HG03097 (cell line): Measurements from ENCODE around the gene LLPH.

Experiments
- ATAC-seq: cut with Tn5 transposase; IDR thresholded peaks from one replicate; pipeline ENCODE4 v1.9.1; 2021; ENCODE audit not compliant: unreplicated experiment, low FRiP score

The LLPH gene

GRCh38 chr12:66143868-66144267, 13.3 kb upstream of the LLPH start:
- no peak for ATAC-seq

GRCh38 chr12:66142826-66143225, 12.3 kb upstream of the LLPH start:
- no peak for ATAC-seq

GRCh38 chr12:66141299-66141698, 10.7 kb upstream of the LLPH start:
- ATAC-seq = no peak

GRCh38 chr12:66140731-66141130, 10.2 kb upstream of the LLPH start:
- ATAC-seq = no peak

- no peak for ATAC-seq
These were observed 8.8 kb upstream of the LLPH start for GRCh38 chr12:66139328-66139727.

GRCh38 chr12:66137937-66138336, 7.4 kb upstream of the LLPH start:
- ATAC-seq = no peak

GRCh38 chr12:66132408-66132807, 1.9 kb upstream of the LLPH start:
- no peak for ATAC-seq

- ATAC-seq = peak; percentile 5
These were observed 628 bp upstream of the LLPH start for GRCh38 chr12:66131067-66131688.

- no peak for ATAC-seq
These were observed 650 bp downstream of the LLPH start for GRCh38 chr12:66129934-66130266.

GRCh38 chr12:66127650-66128049, 2.9 kb downstream of the LLPH start:
- no peak for ATAC-seq

GRCh38 chr12:66120477-66120876, 10.1 kb downstream of the LLPH start:
- ATAC-seq = no peak

- ATAC-seq = peak; percentile 59
These were observed 10.7 kb downstream of the LLPH start for GRCh38 chr12:66119870-66120241.

- no peak for ATAC-seq
These were observed 11.2 kb downstream of the LLPH start for GRCh38 chr12:66119229-66119869.

- no peak for ATAC-seq
These were observed 12.2 kb downstream of the LLPH start for GRCh38 chr12:66118240-66118891.

GRCh38 chr12:66117242-66117641, 13.3 kb downstream of the LLPH start:
- ATAC-seq = no peak

GRCh38 chr12:66115071-66115600, 15.4 kb downstream of the LLPH start:
- ATAC-seq = no peak

GRCh38 chr12:66113471-66113870, 17.1 kb downstream of the LLPH start:
- no peak for ATAC-seq

GRCh38 chr12:66111605-66112004, 18.9 kb downstream of the LLPH start:
- no peak for ATAC-seq

- ATAC-seq = no peak
These were observed 21.5 kb downstream of the LLPH start for GRCh38 chr12:66109056-66109455.

- ATAC-seq = no peak
These were observed 22.2 kb downstream of the LLPH start for GRCh38 chr12:66108386-66108785.

GRCh38 chr12:66107451-66107915, 23.1 kb downstream of the LLPH start:
- peak; percentile 89 for ATAC-seq
